ENCODE results near the gene WDTC1. TPM values are rescaled to one million over a fixed set of nuclear protein-coding genes. Genes with fewer than 3 reads are reported as not detected.

Gene WDTC1
- total RNA-seq, 5 donors from 2014 or later (not counting 1 experiment from before 2014, with no cell fraction given): 39.4 to 55.9 (median 50.7) TPM

GRCh38 chr1:27331426-27331825 lies 97.0 kb downstream of the WDTC1 start:
- ATAC-seq (replicated peaks in 1 of 4): no peak
- Histone ChIP-seq H3K4me3 (ENCODE audit: control insufficient read depth in 1 of 2, extremely low read depth in 1 of 2, low read length in 1 of 2) (no peak overlapping the region), H3K9me3 (no peaks in the 10 kb centered on the region), H3K27me3 (replicated peaks in 1 of 2; ENCODE audit: control insufficient read depth in 2 of 2, extremely low read depth in 1 of 2, insufficient read depth in 2 of 2, low read length in 1 of 2) (no peaks in the 10 kb centered on the region), H3K27ac (ENCODE audit: low read length) (no peak overlapping the region), H3K4me1 (ENCODE audit: control insufficient read depth in 1 of 2, extremely low read depth in 1 of 2, insufficient read depth in 2 of 2, low read length in 2 of 2) (peaks cover 4 to 36% of the 10 kb centered on the region in 2 experiments), H3K36me3 (ENCODE audit: control insufficient read depth in 2 of 2, extremely low read depth in 1 of 2, insufficient read depth in 1 of 2, low read length in 1 of 2) (peaks cover 12 to 81% of the 10 kb centered on the region in 2 donors)
- WGBS (ENCODE audit: insufficient coverage): 81% methylated on average over 3 of the region's 3 CpGs
- Mint-ChIP-seq H3K36me3 (peaks cover 27% of the 10 kb centered on the region), H3K4me1 (peaks cover 45 to 53% (median 47%) of the 10 kb centered on the region in 3 donors), H3K27me3 (no peaks in the 10 kb centered on the region), H3K4me3 (no peak overlapping the region), H3K9me3 (no peaks in the 10 kb centered on the region), H3K27ac (no peak overlapping the region)
- ChIA-PET CTCF (interaction anchor here in 1 of 2 donors (2.3 kb wide), 1 partner anchor 64 kb away, joined by 11 read pairs; no protein-coding TSS in a partner anchor), POLR2A (no interaction called here)
- DNase-seq: no peak

- peak overlapping the region in 1 of 2 donors; percentile 64 for H3K27ac Mint-ChIP-seq
- no peaks in the 10 kb centered on the region for H3K9me3 ChIP-seq
- ChIA-PET CTCF (interaction anchor here (1.0 to 2.3 kb wide), 5 partner anchors 9 to 63 kb away, joined by 3 to 11 read pairs (median 6); no protein-coding TSS in a partner anchor), POLR2A (no interaction called here)
- no peak overlapping the region for H3K4me3 ChIP-seq (ENCODE audit: control insufficient read depth in 1 of 2, extremely low read depth in 1 of 2, low read length in 1 of 2)
- H3K36me3 Mint-ChIP-seq: peaks cover 30% of the 10 kb centered on the region
- no peaks in the 10 kb centered on the region for H3K27me3 Mint-ChIP-seq
- peaks cover 40 to 48% (median 42%) of the 10 kb centered on the region in 3 donors for H3K4me1 Mint-ChIP-seq
- no peaks in the 10 kb centered on the region for H3K27me3 ChIP-seq (replicated peaks in 1 of 2; ENCODE audit: control insufficient read depth in 2 of 2, extremely low read depth in 1 of 2, insufficient read depth in 2 of 2, low read length in 1 of 2)
- no peaks in the 10 kb centered on the region for H3K9me3 Mint-ChIP-seq
- WGBS (ENCODE audit: insufficient coverage): 96% methylated on average over 4 of the region's 5 CpGs
- peak overlapping the region; percentile 32 for H3K27ac ChIP-seq (ENCODE audit: low read length)
- no peak overlapping the region for H3K4me3 Mint-ChIP-seq
- ATAC-seq (replicated peaks in 1 of 4): no peak
- H3K4me1 ChIP-seq (ENCODE audit: control insufficient read depth in 1 of 2, extremely low read depth in 1 of 2, insufficient read depth in 2 of 2, low read length in 2 of 2): peaks cover 3 to 31% of the 10 kb centered on the region in 2 experiments
- H3K36me3 ChIP-seq (ENCODE audit: control insufficient read depth in 2 of 2, extremely low read depth in 1 of 2, insufficient read depth in 1 of 2, low read length in 1 of 2): peaks cover 15 to 82% of the 10 kb centered on the region in 2 donors
- DNase-seq: no peak
These were observed 97.5 kb downstream of the WDTC1 start for GRCh38 chr1:27331922-27332321.

GRCh38 chr1:27332536-27333281 lies 98.3 kb downstream of the WDTC1 start:
- Mint-ChIP-seq H3K36me3 (peaks cover 28% of the 10 kb centered on the region), H3K4me3 (peak overlapping the region in 1 of 3 donors; percentile 5), H3K27ac (peak overlapping the region; percentile 44 to 75), H3K9me3 (no peaks in the 10 kb centered on the region), H3K27me3 (no peaks in the 10 kb centered on the region), H3K4me1 (peaks cover 36 to 43% (median 38%) of the 10 kb centered on the region in 3 donors)
- 85% methylated on average over 8 of the region's 11 CpGs for WGBS (ENCODE audit: insufficient coverage)
- CTCF ChIA-PET: interaction anchor here (0.7 to 2.3 kb wide), 16 partner anchors 10 to 277 kb away, joined by 3 to 11 read pairs (median 4); partner anchors contain the start of gene FCN3 (in 1 of the 2)
- DNase-seq: peak in 32 of 35 experiments; percentile 20 to 80 (median 48)
- Histone ChIP-seq H3K27me3 (replicated peaks in 1 of 2; ENCODE audit: control insufficient read depth in 2 of 2, extremely low read depth in 1 of 2, insufficient read depth in 2 of 2, low read length in 1 of 2) (no peaks in the 10 kb centered on the region), H3K27ac (ENCODE audit: low read length) (peak overlapping the region; percentile 32), H3K9me3 (no peaks in the 10 kb centered on the region), H3K4me3 (ENCODE audit: control insufficient read depth in 1 of 2, extremely low read depth in 1 of 2, low read length in 1 of 2) (no peak overlapping the region), H3K4me1 (ENCODE audit: control insufficient read depth in 1 of 2, extremely low read depth in 1 of 2, insufficient read depth in 2 of 2, low read length in 2 of 2) (peaks cover 3 to 24% of the 10 kb centered on the region in 2 experiments), H3K36me3 (ENCODE audit: control insufficient read depth in 2 of 2, extremely low read depth in 1 of 2, insufficient read depth in 1 of 2, low read length in 1 of 2) (peaks cover 16 to 80% of the 10 kb centered on the region in 2 donors)
- POLR2A ChIA-PET: no interaction called here
- ATAC-seq (replicated peaks in 1 of 4): peak; percentile 73 to 91 (median 80)

- Histone ChIP-seq H3K27me3 (replicated peaks in 1 of 2; ENCODE audit: control insufficient read depth in 2 of 2, extremely low read depth in 1 of 2, insufficient read depth in 2 of 2, low read length in 1 of 2) (no peaks in the 10 kb centered on the region), H3K4me3 (ENCODE audit: control insufficient read depth in 1 of 2, extremely low read depth in 1 of 2, low read length in 1 of 2) (no peak overlapping the region), H3K4me1 (ENCODE audit: control insufficient read depth in 1 of 2, extremely low read depth in 1 of 2, insufficient read depth in 2 of 2, low read length in 2 of 2) (peaks cover 3 to 19% of the 10 kb centered on the region in 2 experiments), H3K27ac (ENCODE audit: low read length) (no peak overlapping the region), H3K9me3 (no peaks in the 10 kb centered on the region), H3K36me3 (ENCODE audit: control insufficient read depth in 2 of 2, extremely low read depth in 1 of 2, insufficient read depth in 1 of 2, low read length in 1 of 2) (peaks cover 16 to 73% of the 10 kb centered on the region in 2 donors)
- ChIA-PET POLR2A (no interaction called here), CTCF (interaction anchor here (0.8 to 2.1 kb wide), 5 partner anchors 11 to 274 kb away, joined by 3 to 9 read pairs (median 5); no protein-coding TSS in a partner anchor)
- H3K36me3 Mint-ChIP-seq: peaks cover 28% of the 10 kb centered on the region
- peaks cover 28 to 35% (median 29%) of the 10 kb centered on the region in 3 donors for H3K4me1 Mint-ChIP-seq
- no peaks in the 10 kb centered on the region for H3K9me3 Mint-ChIP-seq
- no peak overlapping the region for H3K4me3 Mint-ChIP-seq
- H3K27me3 Mint-ChIP-seq: no peaks in the 10 kb centered on the region
- ATAC-seq (replicated peaks in 1 of 4) (no peak), DNase-seq (no peak)
- WGBS (ENCODE audit: insufficient coverage): 98% methylated on average over 17 of the region's 17 CpGs
- H3K27ac Mint-ChIP-seq: no peak overlapping the region
These were observed 99.4 kb downstream of the WDTC1 start for GRCh38 chr1:27333717-27334279.

GRCh38 chr1:27335506-27336422 lies 101.3 kb downstream of the WDTC1 start:
- no peaks in the 10 kb centered on the region for H3K9me3 ChIP-seq
- WGBS (ENCODE audit: insufficient coverage): 100% methylated on average over 10 of the region's 17 CpGs
- DNase-seq (no peak), ATAC-seq (replicated peaks in 1 of 4) (no peak)
- no peak overlapping the region for H3K27ac Mint-ChIP-seq
- no peaks in the 10 kb centered on the region for H3K27me3 ChIP-seq (replicated peaks in 1 of 2; ENCODE audit: control insufficient read depth in 2 of 2, extremely low read depth in 1 of 2, insufficient read depth in 2 of 2, low read length in 1 of 2)
- no peaks in the 10 kb centered on the region for H3K9me3 Mint-ChIP-seq
- H3K4me3 Mint-ChIP-seq: no peak overlapping the region
- peaks cover 11 to 35% of the 10 kb centered on the region in 2 experiments for H3K4me1 ChIP-seq (ENCODE audit: control insufficient read depth in 1 of 2, extremely low read depth in 1 of 2, insufficient read depth in 2 of 2, low read length in 2 of 2)
- no peaks in the 10 kb centered on the region for H3K27me3 Mint-ChIP-seq
- POLR2A ChIA-PET: no interaction called here
- H3K4me3 ChIP-seq (ENCODE audit: control insufficient read depth in 1 of 2, extremely low read depth in 1 of 2, low read length in 1 of 2): no peak overlapping the region
- peaks cover 18 to 62% of the 10 kb centered on the region in 2 donors for H3K36me3 ChIP-seq (ENCODE audit: control insufficient read depth in 2 of 2, extremely low read depth in 1 of 2, insufficient read depth in 1 of 2, low read length in 1 of 2)
- no peak overlapping the region for H3K27ac ChIP-seq (ENCODE audit: low read length)
- peaks cover 24% of the 10 kb centered on the region for H3K36me3 Mint-ChIP-seq
- H3K4me1 Mint-ChIP-seq: peaks cover 36 to 40% (median 39%) of the 10 kb centered on the region in 3 donors
- CTCF ChIA-PET: interaction anchor here in 1 of 2 donors (0.8 kb wide), 1 partner anchor 52 kb away, joined by 3 read pairs; no protein-coding TSS in a partner anchor

All from T-cell (primary cell).